NCI-H187 treated with DMSO at 0.1 percent for 48 hours (cell line): ENCODE results near the gene USP27X.

Source experiments
- DNase-seq: peaks from one replicate; lab custom pipeline; 2025; lab: John Stamatoyannopoulos, UW

The USP27X gene

DNA sequence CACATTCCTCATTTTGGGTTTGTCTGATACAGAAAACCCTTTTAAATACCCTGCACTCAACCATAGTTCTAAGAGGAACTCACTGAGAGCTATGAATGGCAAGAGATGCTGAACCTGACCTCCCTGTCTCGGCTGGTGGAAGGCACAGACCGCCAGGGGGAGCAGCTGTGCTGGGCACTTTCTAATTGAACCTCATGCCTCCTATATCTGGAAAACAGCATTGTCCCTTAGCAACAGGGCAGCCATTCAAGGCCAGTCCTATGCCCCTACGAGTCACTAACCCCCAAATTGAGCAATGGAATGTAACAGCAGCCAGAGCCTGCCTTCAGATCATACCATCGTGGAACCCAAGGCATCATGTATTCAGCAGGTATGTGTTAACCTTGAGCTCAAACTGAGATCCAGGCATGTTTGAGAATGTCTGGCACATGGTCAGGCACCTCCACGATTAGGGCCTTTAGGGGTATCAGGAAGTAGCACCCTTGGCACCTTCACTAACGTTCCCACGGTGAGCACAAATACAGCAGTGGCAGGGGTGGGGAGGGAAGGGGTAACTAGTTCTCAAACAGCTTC is 5.1 kb downstream of the USP27X start:
- DNase-seq, result no peak

DNA sequence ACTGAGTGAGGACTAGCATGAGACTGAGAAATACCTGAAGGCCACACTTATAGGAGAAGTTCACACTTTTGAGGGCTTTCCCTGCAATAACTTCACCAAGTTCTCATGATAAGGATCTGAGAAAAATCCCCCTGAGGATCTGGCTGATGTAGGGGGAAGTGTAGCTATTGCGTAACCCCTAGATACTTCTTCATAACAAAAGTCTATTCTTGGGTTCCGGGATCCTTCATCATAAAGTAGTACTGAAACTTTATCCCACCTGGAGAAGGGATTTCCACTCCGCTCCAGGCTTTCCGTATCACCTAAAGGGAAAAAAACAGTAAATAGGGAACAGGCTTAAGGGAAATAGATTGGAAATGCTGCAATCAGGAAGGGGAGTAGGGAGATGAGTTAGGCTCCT is 13.3 kb downstream of the USP27X start:
- no peak for DNase-seq

GRCh38 chrX:49896951-49897350 is 17.7 kb downstream of the USP27X start:
- no peak for DNase-seq

GRCh38 chrX:49901048-49901447 is 21.8 kb downstream of the USP27X start:
- DNase-seq, result no peak

DNA sequence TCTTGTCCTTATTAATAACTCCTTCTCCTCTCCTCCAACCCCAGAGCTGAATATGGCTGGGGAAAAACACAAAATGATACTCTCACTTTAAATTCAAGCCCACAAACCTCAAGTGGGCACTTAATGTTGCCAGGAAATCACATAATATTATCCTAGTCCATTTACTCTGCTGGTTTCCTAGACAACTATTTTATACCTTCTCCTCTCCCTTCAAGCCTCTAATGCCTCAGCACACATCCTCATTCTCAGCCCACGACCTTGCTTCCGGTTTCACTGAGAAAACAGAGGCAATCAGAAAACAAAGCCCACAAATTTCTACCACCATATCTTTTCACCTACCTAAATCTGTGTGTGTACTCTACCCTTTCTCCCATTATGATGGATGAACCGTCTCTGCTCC is 31.1 kb downstream of the USP27X start:
- peak; percentile 51 for DNase-seq

- DNase-seq, result no peak
These were observed 32.8 kb downstream of the USP27X start for GRCh38 chrX:49912086-49912485.

DNA sequence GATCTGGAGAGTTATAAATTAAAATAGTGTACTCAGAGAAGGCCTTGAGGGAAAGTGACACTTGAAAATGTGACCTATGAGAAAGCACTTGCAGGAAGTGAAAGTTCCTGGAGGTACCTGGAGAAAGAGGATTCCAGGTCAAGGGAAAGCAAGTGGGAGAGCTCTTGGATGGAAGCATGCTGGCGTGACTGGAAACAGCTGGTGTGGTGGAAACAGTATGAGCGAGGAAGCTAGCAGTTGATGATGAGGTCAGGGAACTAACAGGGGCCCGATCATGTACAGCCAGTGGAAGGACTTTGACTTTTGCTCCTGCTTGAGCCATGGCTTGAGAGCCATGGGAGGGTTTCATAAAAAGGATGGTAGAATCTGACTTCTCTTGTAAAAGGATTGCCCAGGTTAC is 33.6 kb downstream of the USP27X start:
- no peak for DNase-seq

GRCh38 chrX:49915361-49916222 is 36.3 kb downstream of the USP27X start:
- no peak for DNase-seq

GRCh38 chrX:49919617-49920016 is 40.3 kb downstream of the USP27X start:
- DNase-seq, result no peak

DNA sequence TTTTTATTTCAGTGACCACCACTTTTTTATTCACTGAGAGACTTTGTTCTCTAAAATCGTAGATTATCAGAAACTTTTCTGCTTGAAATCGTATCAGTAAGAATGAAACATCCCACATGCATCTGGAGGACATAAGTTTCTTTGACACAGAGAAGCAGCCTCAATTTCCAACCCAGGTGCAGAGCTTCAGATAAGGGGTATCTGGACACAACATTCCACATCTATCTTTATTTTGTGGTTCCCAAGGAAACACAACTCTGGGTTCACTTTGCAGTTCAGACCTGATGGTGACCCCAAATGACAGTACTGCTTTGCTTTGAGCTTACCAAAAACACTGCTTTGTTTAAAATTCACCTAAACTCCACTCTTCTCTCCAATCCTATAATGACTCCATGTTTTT is 41.8 kb downstream of the USP27X start:
- DNase-seq, result no peak

- peak; percentile 42 for DNase-seq
These were observed 43.3 kb downstream of the USP27X start, which contains the start of gene CLCN5 for GRCh38 chrX:49922291-49923241. Gene CLCN5, plus strand, starts transcription at chrX:49922596. Its CDS starts 2,703 bp downstream, at chrX:49925299.

DNA sequence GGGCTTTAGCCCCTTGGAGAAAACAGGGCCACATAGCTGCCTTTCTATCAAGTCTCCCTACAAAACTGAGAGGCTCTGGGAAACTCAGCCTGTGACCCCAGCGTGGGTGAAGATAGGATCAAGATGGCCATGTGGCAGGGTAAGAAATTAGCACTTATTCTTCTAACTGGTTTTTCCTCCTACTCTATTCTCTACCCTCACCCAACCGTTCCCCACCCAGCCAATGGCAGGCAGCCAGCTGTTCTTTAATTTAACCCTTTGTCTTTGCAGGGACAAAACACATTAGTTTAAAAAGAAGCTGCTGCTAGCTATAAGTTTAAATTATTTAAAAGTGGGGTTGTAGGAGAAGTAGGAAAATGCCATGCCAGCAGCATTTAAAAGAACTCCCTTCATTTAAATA is 45.9 kb downstream of the USP27X start:
- no peak for DNase-seq

GRCh38 chrX:49930039-49930438 is 50.8 kb downstream of the USP27X start:
- no peak for DNase-seq
